GM12878 (cell line): ENCODE results near the gene PRF1. TPM values are rescaled to one million over a fixed set of nuclear protein-coding genes. Genes with fewer than 3 reads are reported as not detected.

Source experiments
- ATAC-seq: fragments of 200-7000 bp; cut with Tn5 transposase; 3 replicates; pipeline ENCODE4 v1.9.1; 2020; ENCODE audit warnings: mild to moderate bottlenecking, moderate library complexity
- BruUV-seq: library from RNA; stranded (reverse); fragments of 400-500 nt; replicated peaks from 2 replicates; lab custom pipeline; 2021; lab: Mats Ljungman, UMichigan
- CTCF ChIA-PET: fragments of 300-600 bp; sonication (Branson Sonifier 250); formaldehyde crosslinking; extraction: SDS; loops from one replicate; lab custom pipeline; 2021; ENCODE audit warnings: inconsistent platforms; lab: Yijun Ruan, JAX
- POLR2A ChIA-PET: fragments of 350-600 bp; formaldehyde crosslinking; extraction: SDS; loops from one replicate; lab custom pipeline; 2021; ENCODE audit warnings: inconsistent platforms; lab: Charles Lee
- RAD21 ChIA-PET: fragments of 300-600 bp; sonication (Branson Sonifier 250); formaldehyde crosslinking; loops from one replicate; lab custom pipeline; 2023; ENCODE audit warnings: antibody characterized with exemption; ENCODE audit not compliant: unreplicated experiment; lab: Charles Lee
- SMC1A ChIA-PET: fragments of 300-600 bp; sonication (Branson Sonifier 250); formaldehyde crosslinking; loops from one replicate; lab custom pipeline; 2023; ENCODE audit not compliant: unreplicated experiment, uncharacterized antibody; lab: Charles Lee
- DNase-seq: peaks from one replicate; pipeline ENCODE4 v3.0.0-alpha.2; 2011; ENCODE audit warnings: low read depth, low spot score
- FAIRE-seq: peaks from 3 replicates; lab custom pipeline; 2011; peaks lifted over from hg19 to GRCh38; lab: Jason Lieb, UNC
- H2AFZ ChIP-seq: 2 replicates; pipeline ENCODE4 v1.6.0; 2011; ENCODE audit warnings: low read depth, low read length, control low read depth; ENCODE audit not compliant: control insufficient read depth
- H3K27ac ChIP-seq: 2 replicates; pipeline ENCODE4 v1.5.1; 2011; ENCODE audit warnings: control low read depth; ENCODE audit not compliant: control insufficient read depth, insufficient read depth
- H3K27me3 ChIP-seq, 2 experiments: replicated peaks in 1 of 2; 2 replicates each; pipeline versions ENCODE4 v1.6.0 to v1.6.1; 2011; ENCODE audit warnings: low read length in 1 of 2; ENCODE audit not compliant: control insufficient read depth in 2 of 2, insufficient read depth in 2 of 2
- H3K36me3 ChIP-seq, 2 experiments: 2 replicates each; pipeline ENCODE4 v1.5.1; 2011; ENCODE audit warnings: low read length in 1 of 2; ENCODE audit not compliant: control insufficient read depth in 2 of 2, insufficient read depth in 2 of 2
- H3K4me1 ChIP-seq: 2 replicates; pipeline ENCODE4 v1.6.1; 2011; ENCODE audit warnings: mild to moderate bottlenecking, low read length, moderate library complexity, mixed read lengths; ENCODE audit not compliant: control insufficient read depth, insufficient read depth
- H3K4me2 ChIP-seq: 2 replicates; pipeline ENCODE4 v1.6.0; 2011; ENCODE audit warnings: control low read depth; ENCODE audit not compliant: control insufficient read depth, insufficient read depth
- H3K4me3 ChIP-seq: fragments of 200-600 bp; sonication (generic); 2 replicates; pipeline ENCODE4 v1.5.1; 2016
- H3K79me2 ChIP-seq: 2 replicates; pipeline ENCODE4 v1.6.0; 2011; ENCODE audit warnings: low read length; ENCODE audit not compliant: control insufficient read depth, insufficient read depth
- H3K9ac ChIP-seq: 2 replicates; pipeline ENCODE4 v1.8.0; 2011; ENCODE audit warnings: low read length, control low read depth, mixed read lengths; ENCODE audit not compliant: control insufficient read depth, insufficient read depth
- H3K9me3 ChIP-seq: replicated peaks from 3 replicates; pipeline ENCODE4 v1.5.1; 2011; ENCODE audit warnings: mild to moderate bottlenecking, low read length; ENCODE audit not compliant: control insufficient read depth, insufficient read depth
- H4K20me1 ChIP-seq: 2 replicates; pipeline ENCODE4 v1.6.0; 2011; ENCODE audit not compliant: control insufficient read depth, insufficient read depth
- EED ChIP-seq: sonication (generic); IDR thresholded peaks from 2 replicates; pipeline ENCODE4 v1.6.1; 2016; ENCODE audit warnings: antibody characterized with exemption, low read depth
- EGR1 ChIP-seq, 2 experiments: IDR thresholded peaks; 1 replicate in 1 of 2; 2 replicates in 1 of 2; pipeline ENCODE4 v1.6.1; 2011 to 2012; ENCODE audit warnings: low read depth in 2 of 2, low read length in 2 of 2, borderline replicate concordance in 1 of 2, mild to moderate bottlenecking in 1 of 2, moderate library complexity in 1 of 2
- IKZF1 ChIP-seq: fragments of 450-650 bp; conservative IDR thresholded peaks from 2 replicates; pipeline ENCODE4 v1.6.1; 2017; ENCODE audit warnings: antibody characterized with exemption, mild to moderate bottlenecking
- JUNB ChIP-seq: IDR thresholded peaks from 2 replicates; pipeline ENCODE4 v1.6.1; 2016; ENCODE audit warnings: antibody characterized with exemption, mild to moderate bottlenecking
- NFYA ChIP-seq: IDR thresholded peaks from 2 replicates; pipeline ENCODE4 v1.6.1; 2011; ENCODE audit warnings: low read depth, mild to moderate bottlenecking, low read length, improper control_type of control experiment, borderline replicate concordance
- POLR2AphosphoS5 ChIP-seq: IDR thresholded peaks from 2 replicates; pipeline ENCODE4 v1.6.1; 2011; ENCODE audit warnings: mild to moderate bottlenecking, low read length, inconsistent platforms
- RFX5 ChIP-seq: IDR thresholded peaks from 2 replicates; pipeline ENCODE4 v1.6.1; 2011; ENCODE audit warnings: low read depth, low read length, improper control_type of control experiment
- SIN3A ChIP-seq: IDR thresholded peaks from 2 replicates; pipeline ENCODE4 v1.6.1; 2012; ENCODE audit warnings: low read depth, low read length, improper control_type of control experiment
- SMAD1 ChIP-seq: fragments of 450-650 bp; IDR thresholded peaks from 2 replicates; pipeline ENCODE4 v1.6.1; 2018; ENCODE audit warnings: mild to moderate bottlenecking, low read depth; ENCODE audit not compliant: partially characterized antibody
- SMARCA5 ChIP-seq: fragments of 450-650 bp; IDR thresholded peaks from 2 replicates; pipeline ENCODE4 v1.6.1; 2017; ENCODE audit warnings: mild to moderate bottlenecking
- USF1 ChIP-seq: IDR thresholded peaks from 2 replicates; pipeline ENCODE4 v1.6.1; 2011; ENCODE audit warnings: borderline replicate concordance, low read depth, mild to moderate bottlenecking, moderate library complexity, mixed read lengths, low read length; ENCODE audit not compliant: insufficient read depth; ENCODE audit errors: extremely low read length
- ZNF592 ChIP-seq: fragments of 450-650 bp; IDR thresholded peaks from 2 replicates; pipeline ENCODE4 v1.6.1; 2017; ENCODE audit warnings: mild to moderate bottlenecking, moderate library complexity
- ZSCAN29 ChIP-seq: fragments of 450-650 bp; IDR thresholded peaks from 2 replicates; pipeline ENCODE4 v1.6.1; 2017; ENCODE audit warnings: mild to moderate bottlenecking, moderate library complexity
- WGBS: methylation state at CpG from one replicate; pipeline ENCODE4 v1.1.6; 2016; ENCODE audit warnings: low lambda C conversion rate; ENCODE audit not compliant: insufficient replicate concordance, insufficient coverage; ENCODE audit errors: missing lambda C conversion rate; 5-methylcytosine and 5-hydroxymethylcytosine counted together
- in situ Hi-C: fragments of 300-500 bp; cut with MboI; formaldehyde crosslinking; loops from 9 replicates; pipeline ENCODE4 v1.14.3; 2018; ENCODE audit warnings: mixed read lengths
- intact Hi-C: fragments of 100-400 bp; cut with micrococcal nuclease; formaldehyde crosslinking; loops from one replicate; pipeline ENCODE4 v1.14.2; 2022; ENCODE audit not compliant: unreplicated experiment
- polyA plus RNA-seq, 11 experiments: library from polyadenylated mRNA; depleted of rRNA in 4 of 11; unstranded in 6 of 11; stranded (reverse) in 5 of 11; fragments of >200 nt; fragmentation: Nextera tagmentation in 4 of 11; fragmentation: Illumina TruSeq in 1 of 11; extraction: Ambion mirVana in 4 of 11; extraction: Trizol in 1 of 11; gene quantifications; 1 replicate in 1 of 11; 2 replicates in 10 of 11; pipeline versions ENCODE4 v1.2.1 to v1.2.3, GENCODE V29; 2011 to 2016; ENCODE audit warnings: inconsistent platforms in 2 of 11, missing spikeins in 2 of 11, low read depth in 1 of 11
- total RNA-seq, 4 experiments: library from RNA; depleted of rRNA in 3 of 4; stranded (reverse); fragments of >200 nt in 3 of 4; fragmentation: Illumina TruSeq in 1 of 4; extraction: Trizol in 1 of 4; gene quantifications; 2 replicates each; pipeline versions ENCODE4 v1.2.1 to v1.2.3, GENCODE V29; 2013 to 2021
- TF ChIP-seq, protein P1 (sequence below), 3 experiments: IDR thresholded peaks in 2 of 3; conservative IDR thresholded peaks in 1 of 3; 2 replicates each; pipeline ENCODE4 v1.5.1; 2011; ENCODE audit warnings: low read depth in 3 of 3, low read length in 3 of 3, mild to moderate bottlenecking in 3 of 3, control low read depth in 2 of 3, moderate library complexity in 2 of 3, inconsistent platforms in 1 of 3, mixed read lengths in 1 of 3; ENCODE audit not compliant: control insufficient read depth in 2 of 3, insufficient read depth in 1 of 3; ENCODE audit errors: extremely low read depth in 1 of 3
- TF ChIP-seq, protein P2 (sequence below): fragments of 450-650 bp; IDR thresholded peaks from 2 replicates; pipeline ENCODE4 v1.6.1; 2018; ENCODE audit warnings: borderline replicate concordance, mild to moderate bottlenecking; ENCODE audit not compliant: partially characterized antibody

Gene PRF1
- total and polyA plus RNA-seq, 10 of the 15 experiments (the other 5 are each of a cell fraction or from before 2014, with no cell fraction given) = 0.84 to 15.7 (median 1.3) TPM

GRCh38 chr10:70560511-70560941 lies 42.0 kb downstream of the PRF1 start:
- no peaks in the 10 kb centered on the region for H4K20me1 ChIP-seq
- H3K27ac ChIP-seq = no peak overlapping the region
- ChIA-PET CTCF (interaction anchor here (0.8 to 4.5 kb wide), 5 partner anchors 10 to 197 kb away, joined by 3 to 30 read pairs (median 3); no protein-coding TSS in a partner anchor), POLR2A (no interaction called here), SMC1A (interaction anchor here (1.0 to 2.2 kb wide), 4 partner anchors 24 to 198 kb away, joined by 3 to 7 read pairs (median 4); no protein-coding TSS in a partner anchor), RAD21 (interaction anchor here (1.0 kb wide), 1 partner anchor 100 kb away, joined by 3 read pairs; no protein-coding TSS in a partner anchor)
- in situ Hi-C loops (no loop called here), intact Hi-C loops (no loop called here)
- H3K79me2 ChIP-seq = no peaks in the 10 kb centered on the region
- H2AFZ ChIP-seq = no peak overlapping the region
- no peaks in the 10 kb centered on the region for H3K9me3 ChIP-seq
- ATAC-seq (no peak), DNase-seq (no peak), FAIRE-seq (no peak)
- H3K4me2 ChIP-seq = no peak overlapping the region
- no peak overlapping the region for H3K4me3 ChIP-seq
- no peak overlapping the region for H3K9ac ChIP-seq
- no peaks in the 10 kb centered on the region; a peak in 1 of 4 replicates for H3K36me3 ChIP-seq
- BruUV-seq = no TSS peak
- no peaks in the 10 kb centered on the region; the same call in 1 of the 2 replicates for H3K4me1 ChIP-seq
- 66% methylated on average over 14 of the region's 14 CpGs for WGBS
- no peaks in the 10 kb centered on the region for H3K27me3 ChIP-seq
- TF ChIP-seq SIN3A (no peak), POLR2AphosphoS5 (no peak), SMAD1 (no peak), JUNB (no peak), ZNF592 (no peak), USF1 (no peak), NFYA (no peak), RFX5 (no peak), ZSCAN29 (no peak), EGR1 (IDR thresholded peaks at IDR 0.05; ENCODE audit: borderline replicate concordance in 1 of 2, low read depth in 2 of 2, low read length in 2 of 2) (no peak), EED (no peak), IKZF1 (no peak), SMARCA5 (no peak)
- TF ChIP-seq, protein P1, sequence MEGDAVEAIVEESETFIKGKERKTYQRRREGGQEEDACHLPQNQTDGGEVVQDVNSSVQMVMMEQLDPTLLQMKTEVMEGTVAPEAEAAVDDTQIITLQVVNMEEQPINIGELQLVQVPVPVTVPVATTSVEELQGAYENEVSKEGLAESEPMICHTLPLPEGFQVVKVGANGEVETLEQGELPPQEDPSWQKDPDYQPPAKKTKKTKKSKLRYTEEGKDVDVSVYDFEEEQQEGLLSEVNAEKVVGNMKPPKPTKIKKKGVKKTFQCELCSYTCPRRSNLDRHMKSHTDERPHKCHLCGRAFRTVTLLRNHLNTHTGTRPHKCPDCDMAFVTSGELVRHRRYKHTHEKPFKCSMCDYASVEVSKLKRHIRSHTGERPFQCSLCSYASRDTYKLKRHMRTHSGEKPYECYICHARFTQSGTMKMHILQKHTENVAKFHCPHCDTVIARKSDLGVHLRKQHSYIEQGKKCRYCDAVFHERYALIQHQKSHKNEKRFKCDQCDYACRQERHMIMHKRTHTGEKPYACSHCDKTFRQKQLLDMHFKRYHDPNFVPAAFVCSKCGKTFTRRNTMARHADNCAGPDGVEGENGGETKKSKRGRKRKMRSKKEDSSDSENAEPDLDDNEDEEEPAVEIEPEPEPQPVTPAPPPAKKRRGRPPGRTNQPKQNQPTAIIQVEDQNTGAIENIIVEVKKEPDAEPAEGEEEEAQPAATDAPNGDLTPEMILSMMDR (IDR thresholded peaks at IDR 0.05 in 2 of 3, conservative IDR thresholded peaks at IDR 0.05 in 1 of 3; ENCODE audit: control insufficient read depth in 2 of 3, extremely low read depth in 1 of 3, insufficient read depth in 1 of 3, low read depth in 3 of 3, low read length in 3 of 3) = no peak
- TF ChIP-seq, protein P2, sequence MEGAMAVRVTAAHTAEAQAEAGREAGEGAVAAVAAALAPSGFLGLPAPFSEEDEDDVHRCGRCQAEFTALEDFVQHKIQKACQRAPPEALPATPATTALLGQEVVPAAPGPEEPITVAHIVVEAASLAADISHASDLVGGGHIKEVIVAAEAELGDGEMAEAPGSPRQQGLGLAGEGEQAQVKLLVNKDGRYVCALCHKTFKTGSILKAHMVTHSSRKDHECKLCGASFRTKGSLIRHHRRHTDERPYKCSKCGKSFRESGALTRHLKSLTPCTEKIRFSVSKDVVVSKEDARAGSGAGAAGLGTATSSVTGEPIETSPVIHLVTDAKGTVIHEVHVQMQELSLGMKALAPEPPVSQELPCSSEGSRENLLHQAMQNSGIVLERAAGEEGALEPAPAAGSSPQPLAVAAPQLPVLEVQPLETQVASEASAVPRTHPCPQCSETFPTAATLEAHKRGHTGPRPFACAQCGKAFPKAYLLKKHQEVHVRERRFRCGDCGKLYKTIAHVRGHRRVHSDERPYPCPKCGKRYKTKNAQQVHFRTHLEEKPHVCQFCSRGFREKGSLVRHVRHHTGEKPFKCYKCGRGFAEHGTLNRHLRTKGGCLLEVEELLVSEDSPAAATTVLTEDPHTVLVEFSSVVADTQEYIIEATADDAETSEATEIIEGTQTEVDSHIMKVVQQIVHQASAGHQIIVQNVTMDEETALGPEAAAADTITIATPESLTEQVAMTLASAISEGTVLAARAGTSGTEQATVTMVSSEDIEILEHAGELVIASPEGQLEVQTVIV = no peak
